Measurements from ENCODE around the gene XRRA1. TPM values are rescaled to one million over a fixed set of nuclear protein-coding genes. Genes with fewer than 3 reads are reported as not detected.

The XRRA1 gene
- total RNA-seq, 1 experiment from 2014 or later = 29.5 TPM

GRCh38 chr11:74988541-74989259 lies 39.8 kb upstream of the XRRA1 start, which contains the start of gene NEU3:
NEU3 (plus strand) TSS chr11:74988933; CDS start chr11:74989061, 128 bp downstream.
- TF ChIP-seq CTCF (conservative IDR thresholded peaks at IDR 0.05) = no peak
- TF ChIP-seq EZH2 (IDR thresholded peaks at IDR 0.05; ENCODE audit: low read depth) = no peak
- TSS peak; percentile 47 for BruUV-seq (replicated peaks)

GRCh38 chr11:74984730-74985129 lies 35.8 kb upstream of the XRRA1 start:
- Histone ChIP-seq H3K4me1 (replicated peaks; ENCODE audit: insufficient read depth) (peaks cover 2% of the 10 kb centered on the region), H3K9me3 (ENCODE audit: insufficient read depth, low read depth) (no peaks in the 10 kb centered on the region), H3K4me3 (no peak overlapping the region), H3K36me3 (ENCODE audit: low read depth) (no peaks in the 10 kb centered on the region), H3K9me2 (ENCODE audit: insufficient read depth) (no peaks in the 10 kb centered on the region), H4K20me1 (ENCODE audit: insufficient read depth) (no peaks in the 10 kb centered on the region), H3K4me2 (no peak overlapping the region), H2AFZ (no peak overlapping the region), H3K27ac (no peak overlapping the region), H3F3A (ENCODE audit: insufficient read depth, low read depth) (peaks cover 18% of the 10 kb centered on the region; the same call in 1 of the 2 replicates), H3K79me2 (ENCODE audit: low read depth) (no peaks in the 10 kb centered on the region), H3K27me3 (ENCODE audit: insufficient read depth, low read depth) (no peaks in the 10 kb centered on the region)
- BruUV-seq (replicated peaks) = no TSS peak
- ChIA-PET CTCF (no interaction called here), POLR2A (ENCODE audit: unreplicated experiment) (no interaction called here)
- no peak for DNase-seq
- intact Hi-C loops (cut with micrococcal nuclease; ENCODE audit: unreplicated experiment) = loop anchor here (5.0 kb wide), 1 partner anchor 32 kb away; no protein-coding TSS in a partner anchor
- TF ChIP-seq CTCF (conservative IDR thresholded peaks at IDR 0.05) (no peak), EZH2 (IDR thresholded peaks at IDR 0.05; ENCODE audit: low read depth) (no peak)

More at GRCh38 chr11:74988541-74989259, 39.8 kb upstream of the XRRA1 start, which contains the start of gene NEU3:
- peak within 1 kb of the TSS; percentile 99 for H2AFZ ChIP-seq
- intact Hi-C loops (cut with micrococcal nuclease; ENCODE audit: unreplicated experiment) = loop anchor here (5.0 kb wide), 1 partner anchor 36 kb away; no protein-coding TSS in a partner anchor
- peaks cover 18% of the 10 kb centered on the region; the same call in 1 of the 2 replicates for H3K79me2 ChIP-seq (ENCODE audit: low read depth)
- H4K20me1 ChIP-seq (ENCODE audit: insufficient read depth) = no peaks in the 10 kb centered on the region
- peak; percentile 75 to 81 for DNase-seq
- H3K9me2 ChIP-seq (ENCODE audit: insufficient read depth) = no peaks in the 10 kb centered on the region
- no peaks in the 10 kb centered on the region for H3K36me3 ChIP-seq (ENCODE audit: low read depth)
- no peaks in the 10 kb centered on the region for H3K27me3 ChIP-seq (ENCODE audit: insufficient read depth, low read depth)
- H3K4me1 ChIP-seq (replicated peaks; ENCODE audit: insufficient read depth) = peaks cover 9% of the 10 kb centered on the region
- CTCF ChIA-PET = interaction anchor here (0.6 to 1.1 kb wide), 3 partner anchors 51 to 259 kb away, joined by 3 to 9 read pairs (median 3); no protein-coding TSS in a partner anchor
- H3K27ac ChIP-seq = 0 out of 2 replicates have a peak within 1 kb of the TSS, but pooled peaks have one; percentile 30
- POLR2A ChIA-PET (ENCODE audit: unreplicated experiment) = interaction anchor here (0.5 to 0.6 kb wide), 4 partner anchors 356 to 1905 kb away, joined by 3 to 16 read pairs (median 6); no protein-coding TSS in a partner anchor
- peaks cover 18% of the 10 kb centered on the region; the same call in 1 of the 2 replicates for H3F3A ChIP-seq (ENCODE audit: insufficient read depth, low read depth)
- H3K4me3 ChIP-seq = peak within 1 kb of the TSS; percentile 77
- no peaks in the 10 kb centered on the region for H3K9me3 ChIP-seq (ENCODE audit: insufficient read depth, low read depth)
- H3K4me2 ChIP-seq = peak within 1 kb of the TSS; percentile 84

- Histone ChIP-seq H3K4me3 (no peak overlapping the region), H3K27ac (no peak overlapping the region), H3K79me2 (ENCODE audit: low read depth) (no peaks in the 10 kb centered on the region), H3K36me3 (ENCODE audit: low read depth) (no peaks in the 10 kb centered on the region), H3K9me2 (ENCODE audit: insufficient read depth) (no peaks in the 10 kb centered on the region), H3K4me1 (replicated peaks; ENCODE audit: insufficient read depth) (no peaks in the 10 kb centered on the region), H4K20me1 (ENCODE audit: insufficient read depth) (no peaks in the 10 kb centered on the region), H3K4me2 (no peak overlapping the region), H3K9me3 (ENCODE audit: insufficient read depth, low read depth) (no peaks in the 10 kb centered on the region), H3F3A (ENCODE audit: insufficient read depth, low read depth) (peaks cover 14% of the 10 kb centered on the region; the same call in 1 of the 2 replicates), H2AFZ (no peak overlapping the region), H3K27me3 (ENCODE audit: insufficient read depth, low read depth) (no peaks in the 10 kb centered on the region)
- CTCF ChIA-PET = no interaction called here
- POLR2A ChIA-PET (ENCODE audit: unreplicated experiment) = no interaction called here
- TF ChIP-seq CTCF (conservative IDR thresholded peaks at IDR 0.05) (no peak), EZH2 (IDR thresholded peaks at IDR 0.05; ENCODE audit: low read depth) (no peak)
- intact Hi-C loops (cut with micrococcal nuclease; ENCODE audit: unreplicated experiment) = no loop called here
- no TSS peak for BruUV-seq (replicated peaks)
- DNase-seq = no peak
These were observed 35.2 kb upstream of the XRRA1 start for GRCh38 chr11:74984070-74984469.

Data from PC-9 (cell line).